Liver (tissue), 9 donors: ENCODE results near the gene HOXA4. TPM values are rescaled to one million over a fixed set of nuclear protein-coding genes. Genes with fewer than 3 reads are reported as not detected.

Source experiments
- DNase-seq: peaks from one replicate; pipeline ENCODE4 v3.0.0-alpha.2; 2017; ENCODE audit warnings: low spot score
- H3K27ac ChIP-seq, 2 donors: one replicate each; pipeline ENCODE4 v1.7.0; 2013; ENCODE audit warnings: inconsistent platforms in 2 of 2, low read length in 2 of 2, control low read depth in 1 of 2, low read depth in 1 of 2, mild to moderate bottlenecking in 1 of 2
- H3K27me3 ChIP-seq, 4 donors: one replicate each; pipeline versions ENCODE4 v1.6.1 to v1.7.0; 2013; ENCODE audit warnings: low read length in 3 of 4, inconsistent platforms in 1 of 4, mild to moderate bottlenecking in 1 of 4, moderate library complexity in 1 of 4; ENCODE audit not compliant: control insufficient read depth in 4 of 4, insufficient read depth in 4 of 4
- H3K36me3 ChIP-seq, 4 donors: one replicate each; pipeline versions ENCODE4 v1.6.1 to v1.7.0; 2013; ENCODE audit warnings: low read length in 3 of 4, mild to moderate bottlenecking in 3 of 4, low read depth in 1 of 4, moderate library complexity in 1 of 4; ENCODE audit not compliant: control insufficient read depth in 4 of 4, insufficient read depth in 3 of 4
- H3K4me1 ChIP-seq, 4 donors: one replicate each; pipeline versions ENCODE4 v1.6.1 to v1.7.0; 2013; ENCODE audit warnings: low read length in 3 of 4, mild to moderate bottlenecking in 3 of 4, moderate library complexity in 1 of 4; ENCODE audit not compliant: control insufficient read depth in 4 of 4, insufficient read depth in 4 of 4
- H3K4me3 ChIP-seq, 3 donors: one replicate each; pipeline versions ENCODE4 v1.6.1 to v1.7.0; 2013; ENCODE audit warnings: low read length in 3 of 3, control low read depth in 1 of 3, low read depth in 1 of 3, mild to moderate bottlenecking in 1 of 3
- H3K9ac ChIP-seq, 2 donors: one replicate each; pipeline ENCODE4 v1.7.0; 2013; ENCODE audit warnings: low read length in 2 of 2, mild to moderate bottlenecking in 2 of 2, moderate library complexity in 2 of 2, control low read depth in 1 of 2, low read depth in 1 of 2
- H3K9me3 ChIP-seq, 4 donors: one replicate each; pipeline versions ENCODE4 v1.6.1 to v1.7.0; 2013; ENCODE audit warnings: low read length in 3 of 4; ENCODE audit not compliant: control insufficient read depth in 4 of 4
- EGR1 ChIP-seq, 2 donors: IDR thresholded peaks; 2 replicates each; pipeline ENCODE4 v1.6.1; 2016 to 2018; ENCODE audit warnings: antibody characterized with exemption in 2 of 2, low read depth in 2 of 2
- FOXA1 ChIP-seq: IDR thresholded peaks from 2 replicates; pipeline ENCODE4 v1.6.1; 2016; ENCODE audit warnings: antibody characterized with exemption
- FOXA2 ChIP-seq: IDR thresholded peaks from 2 replicates; pipeline ENCODE4 v1.6.1; 2016; ENCODE audit warnings: antibody characterized with exemption
- GABPA ChIP-seq, 2 donors: IDR thresholded peaks in 1 of 2; conservative IDR thresholded peaks in 1 of 2; 2 replicates each; pipeline ENCODE4 v1.6.1; 2016; ENCODE audit warnings: antibody characterized with exemption in 2 of 2, mild to moderate bottlenecking in 1 of 2, moderate library complexity in 1 of 2
- HNF4A ChIP-seq, 2 donors: conservative IDR thresholded peaks; 2 replicates each; pipeline ENCODE4 v1.6.1; 2016; ENCODE audit warnings: antibody characterized with exemption in 2 of 2, mild to moderate bottlenecking in 2 of 2
- HNF4G ChIP-seq: IDR thresholded peaks from 2 replicates; pipeline ENCODE4 v1.6.1; 2016; ENCODE audit warnings: antibody characterized with exemption
- JUND ChIP-seq, 2 donors: IDR thresholded peaks; 2 replicates each; pipeline ENCODE4 v1.6.1; 2016; ENCODE audit warnings: antibody characterized with exemption in 2 of 2
- NR2F2 ChIP-seq: IDR thresholded peaks from 2 replicates; pipeline ENCODE4 v1.6.1; 2016; ENCODE audit warnings: antibody characterized with exemption
- RAD21 ChIP-seq, 2 donors: IDR thresholded peaks; 2 replicates each; pipeline ENCODE4 v1.6.1; 2016; ENCODE audit warnings: antibody characterized with exemption in 2 of 2, mild to moderate bottlenecking in 2 of 2
- RXRA ChIP-seq, 2 donors: IDR thresholded peaks; 2 replicates each; pipeline ENCODE4 v1.6.1; 2017 to 2018; ENCODE audit warnings: antibody characterized with exemption in 2 of 2, mild to moderate bottlenecking in 1 of 2
- SP1 ChIP-seq: IDR thresholded peaks from 2 replicates; pipeline ENCODE4 v1.6.1; 2018; ENCODE audit warnings: antibody characterized with exemption, mild to moderate bottlenecking
- TAF1 ChIP-seq: conservative IDR thresholded peaks from 2 replicates; pipeline ENCODE4 v1.6.1; 2016; ENCODE audit warnings: antibody characterized with exemption, mild to moderate bottlenecking
- YY1 ChIP-seq: IDR thresholded peaks from 2 replicates; pipeline ENCODE4 v1.6.1; 2016; ENCODE audit warnings: antibody characterized with exemption, mild to moderate bottlenecking
- WGBS: extraction: QIAGEN DNeasy Blood & Tissue Kit; methylation state at CpG from one replicate; pipeline ENCODE4 v1.1.7; 2013; 5-methylcytosine and 5-hydroxymethylcytosine counted together
- polyA plus RNA-seq, 2 donors: library from polyadenylated mRNA; stranded (reverse) in 1 of 2; unstranded in 1 of 2; fragments of 200-250 nt in 1 of 2; fragments of >200 nt in 1 of 2; fragmentation: Nextera tagmentation in 1 of 2; extraction: Ambion mirVana in 1 of 2; gene quantifications; one replicate each; pipeline versions ENCODE4 v1.2.1 to v1.2.3, GENCODE V29; 2013 to 2015
- total RNA-seq, 2 donors: library from RNA; depleted of rRNA; stranded (reverse); fragments of >200 nt; gene quantifications; one replicate each; pipeline ENCODE4 v1.2.3, GENCODE V29; 2014
- TF ChIP-seq, protein P1 (sequence below): IDR thresholded peaks from 2 replicates; pipeline ENCODE4 v1.6.1; 2016; ENCODE audit warnings: antibody characterized with exemption
- TF ChIP-seq, protein P2 (sequence below): IDR thresholded peaks from 2 replicates; pipeline ENCODE4 v1.6.1; 2016; ENCODE audit warnings: antibody characterized with exemption, mild to moderate bottlenecking
- TF ChIP-seq, protein P3 (sequence below): IDR thresholded peaks from 2 replicates; pipeline ENCODE4 v1.6.1; 2016; ENCODE audit warnings: antibody characterized with exemption
- TF ChIP-seq, protein P4 (sequence below): IDR thresholded peaks from 2 replicates; pipeline ENCODE4 v1.6.1; 2016; ENCODE audit warnings: antibody characterized with exemption
- TF ChIP-seq, protein P5 (sequence below): fragments of 150-350 bp; IDR thresholded peaks from 2 replicates; pipeline ENCODE4 v1.5.1; 2017; ENCODE audit warnings: improper control_type of control experiment, low read depth, low read length; ENCODE audit not compliant: missing input control
- donor health status: healthy.
- donor health status: healthy.
- donor health status: healthy.
- donor health status: healthy.
- donor health status: healthy.

HOXA4 gene
- total and polyA plus RNA-seq, 4 donors, result 0.17 to 1.1 (median 0.30) TPM

DNA sequence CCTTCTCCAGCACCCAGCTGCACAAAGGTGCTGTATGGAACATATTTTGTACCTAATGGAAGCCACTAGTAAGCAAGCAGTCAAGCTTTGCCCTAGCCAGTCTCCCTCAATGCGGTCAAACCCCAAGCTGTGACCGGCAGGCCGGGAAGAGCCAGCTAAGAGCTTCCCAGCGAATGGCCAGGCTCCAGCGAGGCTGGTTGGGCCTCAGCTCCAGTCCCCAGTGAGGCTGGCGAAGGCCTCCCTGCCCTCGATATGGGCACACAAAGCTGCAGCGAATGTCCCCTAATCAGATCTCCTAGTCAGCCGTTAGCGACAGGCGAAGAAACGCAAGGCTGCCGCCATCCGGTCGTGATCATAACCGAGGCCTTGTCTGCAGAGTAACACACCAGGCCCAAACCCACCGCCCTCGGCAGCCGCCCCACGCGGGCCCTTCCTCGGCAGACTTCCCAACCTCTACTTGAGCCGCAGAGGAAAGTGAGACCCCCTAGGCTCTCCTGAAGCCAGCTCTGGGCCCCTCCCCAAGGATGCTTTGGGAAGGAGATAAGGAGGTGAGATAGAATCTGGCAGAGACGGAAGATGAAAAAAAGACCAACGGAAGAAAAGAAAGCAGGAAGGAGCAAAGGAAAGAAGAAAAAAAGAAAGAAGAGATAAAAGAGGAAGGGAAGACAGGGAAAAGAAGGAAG, 37.8 kb upstream of the HOXA4 start:
- H3K4me1 ChIP-seq, result peaks cover 7 to 20% (median 10%) of the 10 kb centered on the region in 4 donors
- DNase-seq, result no peak

DNA sequence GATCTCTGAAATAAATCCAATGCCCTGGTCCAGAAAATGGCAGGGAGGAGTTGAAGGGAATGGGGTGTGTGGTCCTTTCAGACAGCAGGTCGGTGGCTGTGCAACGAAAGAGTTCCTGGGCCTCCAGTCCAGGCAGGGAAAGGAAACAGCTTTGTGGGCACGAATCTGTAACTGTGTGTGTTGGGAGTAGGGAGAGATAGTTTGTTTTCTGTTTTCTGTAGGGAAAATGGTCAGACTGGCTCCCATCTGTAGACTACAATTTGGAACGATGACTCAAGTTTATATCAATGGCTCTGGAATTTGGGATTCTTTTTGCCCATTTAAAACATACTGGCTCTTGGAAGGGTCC, 37.3 kb upstream of the HOXA4 start:
- Histone ChIP-seq H3K27me3 (peaks cover 7 to 61% (median 27%) of the 10 kb centered on the region in 4 donors), H3K9ac (no peak overlapping the region), H3K4me1 (peaks cover 1 to 15% (median 5%) of the 10 kb centered on the region in 4 donors), H3K4me3 (no peak overlapping the region), H3K9me3 (peaks cover 0 to 13% (median under 1%) of the 10 kb centered on the region in 4 donors), H3K36me3 (no peaks in the 10 kb centered on the region), H3K27ac (no peak overlapping the region)
- 20% methylated on average over 4 of the region's 4 CpGs for WGBS
- DNase-seq, result no peak
- TF ChIP-seq FOXA2 (no peak), RAD21 (IDR thresholded peaks at IDR 0.05) (no peak), EGR1 (IDR thresholded peaks at IDR 0.05; ENCODE audit: low read depth in 2 of 2) (no peak), GABPA (IDR thresholded peaks at IDR 0.05 in 1 of 2, conservative IDR thresholded peaks at IDR 0.05 in 1 of 2) (no peak), NR2F2 (no peak), SP1 (no peak), FOXA1 (no peak), HNF4G (no peak), JUND (IDR thresholded peaks at IDR 0.05) (no peak), YY1 (no peak), HNF4A (conservative IDR thresholded peaks at IDR 0.05) (no peak), TAF1 (no peak), RXRA (IDR thresholded peaks at IDR 0.05) (no peak)
- TF ChIP-seq, protein P1, sequence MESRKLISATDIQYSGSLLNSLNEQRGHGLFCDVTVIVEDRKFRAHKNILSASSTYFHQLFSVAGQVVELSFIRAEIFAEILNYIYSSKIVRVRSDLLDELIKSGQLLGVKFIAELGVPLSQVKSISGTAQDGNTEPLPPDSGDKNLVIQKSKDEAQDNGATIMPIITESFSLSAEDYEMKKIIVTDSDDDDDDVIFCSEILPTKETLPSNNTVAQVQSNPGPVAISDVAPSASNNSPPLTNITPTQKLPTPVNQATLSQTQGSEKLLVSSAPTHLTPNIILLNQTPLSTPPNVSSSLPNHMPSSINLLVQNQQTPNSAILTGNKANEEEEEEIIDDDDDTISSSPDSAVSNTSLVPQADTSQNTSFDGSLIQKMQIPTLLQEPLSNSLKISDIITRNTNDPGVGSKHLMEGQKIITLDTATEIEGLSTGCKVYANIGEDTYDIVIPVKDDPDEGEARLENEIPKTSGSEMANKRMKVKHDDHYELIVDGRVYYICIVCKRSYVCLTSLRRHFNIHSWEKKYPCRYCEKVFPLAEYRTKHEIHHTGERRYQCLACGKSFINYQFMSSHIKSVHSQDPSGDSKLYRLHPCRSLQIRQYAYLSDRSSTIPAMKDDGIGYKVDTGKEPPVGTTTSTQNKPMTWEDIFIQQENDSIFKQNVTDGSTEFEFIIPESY, result no peak
- TF ChIP-seq, protein P2, sequence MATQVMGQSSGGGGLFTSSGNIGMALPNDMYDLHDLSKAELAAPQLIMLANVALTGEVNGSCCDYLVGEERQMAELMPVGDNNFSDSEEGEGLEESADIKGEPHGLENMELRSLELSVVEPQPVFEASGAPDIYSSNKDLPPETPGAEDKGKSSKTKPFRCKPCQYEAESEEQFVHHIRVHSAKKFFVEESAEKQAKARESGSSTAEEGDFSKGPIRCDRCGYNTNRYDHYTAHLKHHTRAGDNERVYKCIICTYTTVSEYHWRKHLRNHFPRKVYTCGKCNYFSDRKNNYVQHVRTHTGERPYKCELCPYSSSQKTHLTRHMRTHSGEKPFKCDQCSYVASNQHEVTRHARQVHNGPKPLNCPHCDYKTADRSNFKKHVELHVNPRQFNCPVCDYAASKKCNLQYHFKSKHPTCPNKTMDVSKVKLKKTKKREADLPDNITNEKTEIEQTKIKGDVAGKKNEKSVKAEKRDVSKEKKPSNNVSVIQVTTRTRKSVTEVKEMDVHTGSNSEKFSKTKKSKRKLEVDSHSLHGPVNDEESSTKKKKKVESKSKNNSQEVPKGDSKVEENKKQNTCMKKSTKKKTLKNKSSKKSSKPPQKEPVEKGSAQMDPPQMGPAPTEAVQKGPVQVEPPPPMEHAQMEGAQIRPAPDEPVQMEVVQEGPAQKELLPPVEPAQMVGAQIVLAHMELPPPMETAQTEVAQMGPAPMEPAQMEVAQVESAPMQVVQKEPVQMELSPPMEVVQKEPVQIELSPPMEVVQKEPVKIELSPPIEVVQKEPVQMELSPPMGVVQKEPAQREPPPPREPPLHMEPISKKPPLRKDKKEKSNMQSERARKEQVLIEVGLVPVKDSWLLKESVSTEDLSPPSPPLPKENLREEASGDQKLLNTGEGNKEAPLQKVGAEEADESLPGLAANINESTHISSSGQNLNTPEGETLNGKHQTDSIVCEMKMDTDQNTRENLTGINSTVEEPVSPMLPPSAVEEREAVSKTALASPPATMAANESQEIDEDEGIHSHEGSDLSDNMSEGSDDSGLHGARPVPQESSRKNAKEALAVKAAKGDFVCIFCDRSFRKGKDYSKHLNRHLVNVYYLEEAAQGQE, result no peak
- TF ChIP-seq, protein P3, sequence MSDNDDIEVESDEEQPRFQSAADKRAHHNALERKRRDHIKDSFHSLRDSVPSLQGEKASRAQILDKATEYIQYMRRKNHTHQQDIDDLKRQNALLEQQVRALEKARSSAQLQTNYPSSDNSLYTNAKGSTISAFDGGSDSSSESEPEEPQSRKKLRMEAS, result no peak
- TF ChIP-seq, protein P4, sequence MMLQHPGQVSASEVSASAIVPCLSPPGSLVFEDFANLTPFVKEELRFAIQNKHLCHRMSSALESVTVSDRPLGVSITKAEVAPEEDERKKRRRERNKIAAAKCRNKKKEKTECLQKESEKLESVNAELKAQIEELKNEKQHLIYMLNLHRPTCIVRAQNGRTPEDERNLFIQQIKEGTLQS, result no peak
- TF ChIP-seq, protein P5, sequence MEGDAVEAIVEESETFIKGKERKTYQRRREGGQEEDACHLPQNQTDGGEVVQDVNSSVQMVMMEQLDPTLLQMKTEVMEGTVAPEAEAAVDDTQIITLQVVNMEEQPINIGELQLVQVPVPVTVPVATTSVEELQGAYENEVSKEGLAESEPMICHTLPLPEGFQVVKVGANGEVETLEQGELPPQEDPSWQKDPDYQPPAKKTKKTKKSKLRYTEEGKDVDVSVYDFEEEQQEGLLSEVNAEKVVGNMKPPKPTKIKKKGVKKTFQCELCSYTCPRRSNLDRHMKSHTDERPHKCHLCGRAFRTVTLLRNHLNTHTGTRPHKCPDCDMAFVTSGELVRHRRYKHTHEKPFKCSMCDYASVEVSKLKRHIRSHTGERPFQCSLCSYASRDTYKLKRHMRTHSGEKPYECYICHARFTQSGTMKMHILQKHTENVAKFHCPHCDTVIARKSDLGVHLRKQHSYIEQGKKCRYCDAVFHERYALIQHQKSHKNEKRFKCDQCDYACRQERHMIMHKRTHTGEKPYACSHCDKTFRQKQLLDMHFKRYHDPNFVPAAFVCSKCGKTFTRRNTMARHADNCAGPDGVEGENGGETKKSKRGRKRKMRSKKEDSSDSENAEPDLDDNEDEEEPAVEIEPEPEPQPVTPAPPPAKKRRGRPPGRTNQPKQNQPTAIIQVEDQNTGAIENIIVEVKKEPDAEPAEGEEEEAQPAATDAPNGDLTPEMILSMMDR, result no peak

More for the DNA sequence above, 37.8 kb upstream of the HOXA4 start:
- H3K27me3 ChIP-seq, result peaks cover 7 to 61% (median 29%) of the 10 kb centered on the region in 4 donors
- TF ChIP-seq YY1 (no peak), JUND (IDR thresholded peaks at IDR 0.05) (no peak), FOXA2 (no peak)
- TF ChIP-seq, protein P4, result no peak
- H3K9me3 ChIP-seq, result peaks cover 0 to 13% (median under 1%) of the 10 kb centered on the region in 4 donors
- H3K27ac ChIP-seq, result no peak overlapping the region
- H3K4me3 ChIP-seq, result no peak overlapping the region
- H3K9ac ChIP-seq, result no peak overlapping the region
- no peaks in the 10 kb centered on the region for H3K36me3 ChIP-seq
- WGBS, result 11% methylated on average over 25 of the region's 25 CpGs
